SK-N-SH (cell line): ENCODE results near the gene UBE2D1. TPM values are rescaled to one million over a fixed set of nuclear protein-coding genes. Genes with fewer than 3 reads are reported as not detected.

ENCODE experiments used
- CTCF ChIA-PET: fragments of 300-600, 350-600 bp; formaldehyde crosslinking; extraction: SDS; loops from one replicate; lab custom pipeline; 2021; lab: Yijun Ruan, JAX
- POLR2A ChIA-PET: fragments of 350-600 bp; sonication (Branson Sonifier 250); formaldehyde crosslinking; extraction: SDS; loops from one replicate; lab custom pipeline; 2020; ENCODE audit warnings: antibody characterized with exemption, inconsistent platforms; lab: Yijun Ruan, JAX
- DNase-seq: peaks from one replicate; pipeline ENCODE4 v3.0.0; 2012
- H2AFZ ChIP-seq: fragments of 200-600 bp; sonication (generic); 2 replicates; pipeline ENCODE4 v1.8.1; 2016; ENCODE audit warnings: antibody characterized with exemption, mild to moderate bottlenecking, low read depth
- H3F3A ChIP-seq: fragments of 200-600 bp; sonication (generic); replicated peaks from 2 replicates; pipeline ENCODE3; 2016; ENCODE audit warnings: antibody characterized with exemption, mild to moderate bottlenecking; ENCODE audit not compliant: insufficient read depth
- H3K27ac ChIP-seq, 2 experiments: fragments of 200-500 bp in 1 of 2; fragments of 200-600 bp in 1 of 2; sonication (Bioruptor generic) in 1 of 2; sonication (generic), shearing (Covaris generic) in 1 of 2; 2 replicates each; pipeline versions ENCODE4 v1.5.1 to v1.6.1; 2014 to 2016; ENCODE audit warnings: low read depth in 2 of 2, inconsistent platforms in 1 of 2, low read length in 1 of 2, mild to moderate bottlenecking in 1 of 2, mixed read lengths in 1 of 2
- H3K27me3 ChIP-seq: fragments of 200-600 bp; sonication (generic), shearing (Covaris generic); 2 replicates; pipeline ENCODE4 v1.6.1; 2016; ENCODE audit warnings: mixed run types; ENCODE audit not compliant: insufficient read depth
- H3K36me3 ChIP-seq, 2 experiments: fragments of 200-500 bp in 1 of 2; fragments of 200-600 bp in 1 of 2; sonication (Bioruptor generic) in 1 of 2; sonication (generic) in 1 of 2; replicated peaks in 1 of 2; 2 replicates each; pipeline versions ENCODE3 to v1.5.1; 2014 to 2016; ENCODE audit warnings: low read length in 1 of 2, mild to moderate bottlenecking in 1 of 2; ENCODE audit not compliant: insufficient read depth in 2 of 2, control insufficient read depth in 1 of 2
- H3K4me1 ChIP-seq, 2 experiments: fragments of 200-500 bp in 1 of 2; fragments of 200-600 bp in 1 of 2; sonication (Bioruptor generic) in 1 of 2; sonication (generic), shearing (Covaris generic) in 1 of 2; 2 replicates each; pipeline versions ENCODE4 v1.5.1 to v1.6.1; 2014 to 2016; ENCODE audit warnings: low read depth in 1 of 2, low read length in 1 of 2, mixed run types in 1 of 2; ENCODE audit not compliant: insufficient read depth in 2 of 2, control insufficient read depth in 1 of 2
- H3K4me2 ChIP-seq: fragments of 200-600 bp; sonication (generic), shearing (Covaris generic); 2 replicates; pipeline ENCODE4 v1.6.1; 2017; ENCODE audit warnings: mixed run types
- H3K4me3 ChIP-seq, 2 experiments: fragments of 200-500 bp in 1 of 2; fragments of 200-600 bp in 1 of 2; sonication (Bioruptor generic) in 1 of 2; sonication (generic), shearing (Covaris generic) in 1 of 2; 2 replicates each; pipeline versions ENCODE4 v1.5.1 to v1.8.1; 2014 to 2016; ENCODE audit warnings: low read depth in 2 of 2, inconsistent platforms in 1 of 2, low read length in 1 of 2, mild to moderate bottlenecking in 1 of 2, mixed read lengths in 1 of 2, moderate library complexity in 1 of 2
- H3K79me2 ChIP-seq: fragments of 200-600 bp; sonication (generic); 2 replicates; pipeline ENCODE4 v1.8.1; 2017; ENCODE audit warnings: mild to moderate bottlenecking; ENCODE audit not compliant: insufficient read depth
- H3K9ac ChIP-seq: fragments of 200-600 bp; sonication (generic); 2 replicates; pipeline ENCODE4 v1.6.1; 2017; ENCODE audit warnings: mixed run types
- H3K9me2 ChIP-seq: fragments of 200-600 bp; sonication (generic); 2 replicates; pipeline ENCODE4 v1.6.1; 2017; ENCODE audit warnings: mixed run types
- H3K9me3 ChIP-seq: fragments of 200-600 bp; sonication (generic); 2 replicates; pipeline ENCODE4 v1.6.1; 2017; ENCODE audit warnings: mixed run types, mild to moderate bottlenecking, moderate library complexity
- H4K20me1 ChIP-seq: fragments of 200-600 bp; sonication (generic); 2 replicates; pipeline ENCODE4 v1.6.1; 2017; ENCODE audit warnings: mild to moderate bottlenecking, mixed run types; ENCODE audit not compliant: insufficient read depth
- CHD2 ChIP-seq: fragments of 150-350 bp; IDR thresholded peaks from 2 replicates; pipeline ENCODE4 v1.6.1; 2018; ENCODE audit warnings: low read length; ENCODE audit not compliant: partially characterized antibody
- EP300 ChIP-seq, 2 experiments: IDR thresholded peaks; 2 replicates each; pipeline versions ENCODE4 v1.4.0 to v1.6.1; 2012; ENCODE audit warnings: borderline replicate concordance in 1 of 2, low read depth in 1 of 2, low read length in 1 of 2
- EZH2phosphoT487 ChIP-seq: fragments of 200-600 bp; sonication (generic); IDR thresholded peaks from 2 replicates; pipeline ENCODE4 v1.6.1; 2017; ENCODE audit warnings: low read depth, mixed run types, mild to moderate bottlenecking, antibody characterized with exemption, moderate library complexity, borderline replicate concordance
- FOSL2 ChIP-seq: IDR thresholded peaks from 2 replicates; pipeline ENCODE4 v1.4.0; 2012; ENCODE audit warnings: low read depth, mild to moderate bottlenecking, moderate library complexity, borderline replicate concordance
- FOXJ3 ChIP-seq: sonication (generic); formaldehyde crosslinking; IDR thresholded peaks from 2 replicates; pipeline ENCODE4 v1.5.1; 2020; ENCODE audit warnings: mild to moderate bottlenecking, missing genetic modification reagents
- IRF3 ChIP-seq: fragments of 150-350 bp; IDR thresholded peaks from 2 replicates; pipeline ENCODE4 v1.6.1; 2016; ENCODE audit warnings: mild to moderate bottlenecking, low read depth, low read length
- PBX3 ChIP-seq: IDR thresholded peaks from 2 replicates; pipeline ENCODE4; 2012
- SMC3 ChIP-seq: IDR thresholded peaks from 2 replicates; pipeline ENCODE4 v1.6.1; 2012; ENCODE audit warnings: low read depth, low read length, improper control_type of control experiment
- USF2 ChIP-seq: fragments of 150-350 bp; IDR thresholded peaks from 2 replicates; pipeline ENCODE4 v1.6.1; 2017; ENCODE audit warnings: antibody characterized with exemption, low read length, low read depth, borderline replicate concordance
- WGBS: methylation state at CpG from one replicate; pipeline ENCODE4 v1.1.6; 2017; ENCODE audit warnings: low lambda C conversion rate; 5-methylcytosine and 5-hydroxymethylcytosine counted together
- polyA plus RNA-seq, 3 experiments: library from polyadenylated mRNA; depleted of rRNA; stranded (reverse); fragments of >200 nt; gene quantifications; 2 replicates each; pipeline ENCODE4 v1.2.3, GENCODE V29; 2012
- TF ChIP-seq, protein P1 (sequence below): IDR thresholded peaks from 2 replicates; pipeline ENCODE4 v1.6.1; 2012; ENCODE audit warnings: mild to moderate bottlenecking, low read depth, low read length, moderate library complexity

The UBE2D1 gene
- polyA plus RNA-seq, 1 of the 3 experiments (the other 2 are of a cell fraction) = 8.7 TPM

DNA sequence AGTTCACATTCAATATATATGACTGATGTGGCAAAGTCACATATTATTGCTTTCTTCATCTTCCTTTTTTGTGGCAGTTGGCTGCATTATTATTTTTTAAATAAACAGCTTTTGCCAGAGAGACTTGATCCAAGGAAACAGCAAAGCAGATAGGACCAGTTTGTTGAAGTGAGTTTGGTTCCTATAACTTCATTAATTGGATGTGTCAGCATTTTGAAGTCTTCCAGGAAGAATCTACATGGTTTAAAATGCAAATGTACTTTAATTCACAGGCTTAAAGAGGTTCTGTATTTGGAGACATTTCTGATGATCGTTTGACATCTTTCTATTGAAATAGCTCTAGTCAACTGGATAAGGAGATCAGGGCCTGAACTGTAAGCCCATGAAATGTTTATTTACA lies 13.2 kb downstream of the UBE2D1 start (continued):
- TF ChIP-seq, protein P1, sequence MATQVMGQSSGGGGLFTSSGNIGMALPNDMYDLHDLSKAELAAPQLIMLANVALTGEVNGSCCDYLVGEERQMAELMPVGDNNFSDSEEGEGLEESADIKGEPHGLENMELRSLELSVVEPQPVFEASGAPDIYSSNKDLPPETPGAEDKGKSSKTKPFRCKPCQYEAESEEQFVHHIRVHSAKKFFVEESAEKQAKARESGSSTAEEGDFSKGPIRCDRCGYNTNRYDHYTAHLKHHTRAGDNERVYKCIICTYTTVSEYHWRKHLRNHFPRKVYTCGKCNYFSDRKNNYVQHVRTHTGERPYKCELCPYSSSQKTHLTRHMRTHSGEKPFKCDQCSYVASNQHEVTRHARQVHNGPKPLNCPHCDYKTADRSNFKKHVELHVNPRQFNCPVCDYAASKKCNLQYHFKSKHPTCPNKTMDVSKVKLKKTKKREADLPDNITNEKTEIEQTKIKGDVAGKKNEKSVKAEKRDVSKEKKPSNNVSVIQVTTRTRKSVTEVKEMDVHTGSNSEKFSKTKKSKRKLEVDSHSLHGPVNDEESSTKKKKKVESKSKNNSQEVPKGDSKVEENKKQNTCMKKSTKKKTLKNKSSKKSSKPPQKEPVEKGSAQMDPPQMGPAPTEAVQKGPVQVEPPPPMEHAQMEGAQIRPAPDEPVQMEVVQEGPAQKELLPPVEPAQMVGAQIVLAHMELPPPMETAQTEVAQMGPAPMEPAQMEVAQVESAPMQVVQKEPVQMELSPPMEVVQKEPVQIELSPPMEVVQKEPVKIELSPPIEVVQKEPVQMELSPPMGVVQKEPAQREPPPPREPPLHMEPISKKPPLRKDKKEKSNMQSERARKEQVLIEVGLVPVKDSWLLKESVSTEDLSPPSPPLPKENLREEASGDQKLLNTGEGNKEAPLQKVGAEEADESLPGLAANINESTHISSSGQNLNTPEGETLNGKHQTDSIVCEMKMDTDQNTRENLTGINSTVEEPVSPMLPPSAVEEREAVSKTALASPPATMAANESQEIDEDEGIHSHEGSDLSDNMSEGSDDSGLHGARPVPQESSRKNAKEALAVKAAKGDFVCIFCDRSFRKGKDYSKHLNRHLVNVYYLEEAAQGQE = no peak
- TF ChIP-seq USF2 = no peak
- no peak for TF ChIP-seq FOXJ3 (CRISPR knock-in tag)
- TF ChIP-seq PBX3 = no peak

DNA sequence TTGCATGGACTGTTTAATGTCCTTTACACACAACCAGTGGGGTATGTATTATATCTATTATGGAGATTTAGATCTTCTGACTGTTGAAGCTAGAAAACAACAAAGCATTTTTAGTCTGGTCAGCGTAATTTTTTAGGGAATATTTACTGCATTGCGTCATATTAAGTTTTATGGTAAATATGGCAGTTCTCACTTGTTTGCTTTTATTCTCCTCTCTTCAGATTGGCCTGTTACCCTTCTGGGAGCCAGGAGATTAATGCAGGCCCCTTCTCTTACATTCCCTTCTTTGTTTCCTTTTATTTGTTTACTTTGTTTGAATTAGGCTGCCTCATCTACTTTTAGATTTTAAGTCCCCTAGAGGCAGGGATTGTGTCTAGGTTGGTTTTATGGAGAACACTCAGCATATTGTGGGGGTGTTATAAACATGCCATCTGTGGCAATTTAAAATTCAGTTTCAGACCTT lies 13.8 kb downstream of the UBE2D1 start:
- ChIA-PET CTCF (interaction anchor here (0.9 to 2.3 kb wide), 4 partner anchors 16 to 172 kb away, joined by 3 to 7 read pairs (median 4); partner anchors contain the start of gene TFAM), POLR2A (no interaction called here)
- DNase-seq = no peak
- Histone ChIP-seq H3K4me3 (no peak overlapping the region), H3K4me1 (peaks cover 2 to 8% of the 10 kb centered on the region in 2 experiments; a peak in 2 of 4 replicates), H3K9me3 (no peaks in the 10 kb centered on the region), H3K79me2 (peaks cover 59% of the 10 kb centered on the region), H3K9ac (no peak overlapping the region), H3K9me2 (no peaks in the 10 kb centered on the region), H4K20me1 (0 out of 2 replicates have a peak, but pooled peaks cover 5% of the 10 kb centered on the region), H3F3A (no peaks in the 10 kb centered on the region), H3K4me2 (no peak overlapping the region), H3K36me3 (peaks cover 0 to 7% of the 10 kb centered on the region in 2 experiments), H3K27ac (no peak overlapping the region), H3K27me3 (no peaks in the 10 kb centered on the region), H2AFZ (no peak overlapping the region)
- TF ChIP-seq FOSL2 (no peak), CHD2 (no peak), IRF3 (no peak), EP300 (IDR thresholded peaks at IDR 0.05; ENCODE audit: borderline replicate concordance in 1 of 2, low read depth in 1 of 2, low read length in 1 of 2) (no peak), FOXJ3 (CRISPR knock-in tag) (no peak), EZH2phosphoT487 (no peak), SMC3 (no peak)
- 92% methylated on average over 2 of the region's 2 CpGs for WGBS
